ENCODE results near the gene PRR18.

- TF ChIP-seq GATA2 (IDR thresholded peaks at IDR 0.05; ENCODE audit: low read depth, low read length) (no peak), GATA3 (IDR thresholded peaks at IDR 0.05; ENCODE audit: low read depth, low read length) (no peak)
Measured at GRCh38 chr6:166352923-166353322, 44.7 kb upstream of the PRR18 start.
